IPS-18a (cell line): ENCODE data around the gene BCAS4.

Experiments used
- H3K27ac ChIP-seq: one replicate; pipeline ENCODE4 v1.5.1; 2013; ENCODE audit warnings: low read length
- H3K27me3 ChIP-seq: one replicate; pipeline ENCODE4 v1.6.1; 2013; ENCODE audit warnings: mild to moderate bottlenecking, low read length; ENCODE audit not compliant: control insufficient read depth, insufficient read depth
- H3K36me3 ChIP-seq: one replicate; pipeline ENCODE4 v1.6.1; 2013; ENCODE audit warnings: low read depth, low read length; ENCODE audit not compliant: control insufficient read depth
- H3K4me1 ChIP-seq: one replicate; pipeline ENCODE4 v1.6.1; 2013; ENCODE audit warnings: low read depth, low read length; ENCODE audit not compliant: control insufficient read depth
- H3K4me3 ChIP-seq: one replicate; pipeline ENCODE4 v1.5.1; 2013; ENCODE audit warnings: low read length
- H3K9ac ChIP-seq: one replicate; pipeline ENCODE4 v1.6.1; 2013; ENCODE audit warnings: mild to moderate bottlenecking, low read length, moderate library complexity
- H3K9me3 ChIP-seq: one replicate; pipeline ENCODE4 v1.6.1; 2013; ENCODE audit warnings: low read depth, low read length; ENCODE audit not compliant: control insufficient read depth

The BCAS4 gene

GRCh38 chr20:50854506-50855249 is 59.8 kb downstream of the BCAS4 start:
- H3K27ac ChIP-seq: no peak overlapping the region
- no peaks in the 10 kb centered on the region for H3K9me3 ChIP-seq
- H3K4me1 ChIP-seq: peaks cover 5% of the 10 kb centered on the region
- no peaks in the 10 kb centered on the region for H3K36me3 ChIP-seq
- no peak overlapping the region for H3K4me3 ChIP-seq
- H3K9ac ChIP-seq: no peak overlapping the region
- H3K27me3 ChIP-seq: no peaks in the 10 kb centered on the region

DNA sequence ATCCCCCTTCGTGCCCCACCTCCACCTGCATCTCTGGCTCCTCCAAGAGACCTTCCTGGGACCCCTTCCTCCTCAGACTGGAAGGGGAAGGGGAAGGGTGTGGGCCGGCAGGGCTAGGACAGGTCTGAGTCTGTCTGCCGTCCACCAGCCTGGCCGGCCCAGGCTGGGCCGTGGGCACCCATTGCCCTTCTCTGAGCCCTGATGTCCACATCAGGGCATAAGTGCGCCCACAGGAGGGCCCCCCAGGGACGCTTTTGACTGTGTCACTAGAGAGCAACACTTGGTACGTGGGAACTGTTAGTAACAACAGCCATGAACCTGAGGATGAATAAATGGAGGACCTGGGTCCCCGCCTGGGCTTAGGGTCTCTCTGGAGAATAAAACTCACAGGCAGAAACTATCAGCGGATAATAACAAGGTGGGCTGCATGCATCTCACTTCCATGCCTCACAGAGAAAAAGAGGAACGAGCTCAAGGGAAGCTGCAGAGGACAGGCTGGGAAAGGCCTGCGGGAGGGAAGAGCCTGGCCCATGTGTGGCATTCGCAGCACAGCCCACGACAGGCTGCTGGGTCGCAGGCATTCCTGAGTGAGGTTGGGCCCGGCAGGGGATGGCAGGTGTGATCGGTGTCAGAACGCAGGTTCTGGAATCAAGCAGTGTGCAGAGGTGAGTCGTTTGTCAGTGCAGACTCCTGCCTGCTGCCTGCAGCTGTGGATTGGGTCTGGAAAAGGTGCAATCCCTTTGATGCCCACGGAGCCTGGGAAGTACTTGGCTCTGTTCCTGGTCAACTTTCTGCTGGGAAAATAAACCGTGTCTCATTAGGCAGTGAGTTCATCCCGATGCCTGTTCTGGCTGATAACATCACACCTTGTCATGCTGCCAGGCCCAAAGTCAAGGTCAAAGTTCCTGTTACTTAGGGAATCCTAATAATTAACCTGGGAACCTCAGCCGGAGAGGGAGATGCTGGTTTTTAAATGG is 60.9 kb downstream of the BCAS4 start:
- Histone ChIP-seq H3K4me1 (peaks cover 5% of the 10 kb centered on the region), H3K4me3 (no peak overlapping the region), H3K36me3 (no peaks in the 10 kb centered on the region), H3K9ac (no peak overlapping the region), H3K27me3 (no peaks in the 10 kb centered on the region), H3K9me3 (no peaks in the 10 kb centered on the region), H3K27ac (no peak overlapping the region)

GRCh38 chr20:50856475-50857041 is 61.7 kb downstream of the BCAS4 start:
- H3K36me3 ChIP-seq: no peaks in the 10 kb centered on the region
- peaks cover 5% of the 10 kb centered on the region for H3K4me1 ChIP-seq
- H3K27me3 ChIP-seq: no peaks in the 10 kb centered on the region
- no peaks in the 10 kb centered on the region for H3K9me3 ChIP-seq
- H3K9ac ChIP-seq: no peak overlapping the region
- H3K4me3 ChIP-seq: no peak overlapping the region
- no peak overlapping the region for H3K27ac ChIP-seq

DNA sequence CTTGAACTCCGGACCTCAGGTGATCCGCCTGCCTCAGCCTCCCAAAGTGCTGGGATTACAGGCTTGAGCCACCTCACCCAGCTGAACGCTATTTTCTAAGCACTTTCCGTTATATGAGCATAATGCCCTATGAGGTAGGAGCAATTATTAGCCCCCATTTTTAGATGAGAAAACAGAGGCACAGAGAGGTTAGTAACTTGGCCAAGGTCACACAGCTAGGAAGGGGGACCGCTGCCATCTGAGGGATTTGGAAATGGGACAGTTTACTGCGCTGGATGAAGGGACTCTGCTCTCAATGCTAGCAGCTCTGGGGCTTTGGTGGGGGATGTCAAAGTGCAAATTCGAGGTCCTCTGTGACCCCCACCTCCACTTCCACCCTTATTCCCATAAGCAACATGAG is 62.5 kb downstream of the BCAS4 start:
- H3K4me1 ChIP-seq: no peaks in the 10 kb centered on the region
- no peaks in the 10 kb centered on the region for H3K27me3 ChIP-seq
- no peak overlapping the region for H3K9ac ChIP-seq
- no peaks in the 10 kb centered on the region for H3K36me3 ChIP-seq
- no peak overlapping the region for H3K27ac ChIP-seq
- no peak overlapping the region for H3K4me3 ChIP-seq
- H3K9me3 ChIP-seq: no peaks in the 10 kb centered on the region

DNA sequence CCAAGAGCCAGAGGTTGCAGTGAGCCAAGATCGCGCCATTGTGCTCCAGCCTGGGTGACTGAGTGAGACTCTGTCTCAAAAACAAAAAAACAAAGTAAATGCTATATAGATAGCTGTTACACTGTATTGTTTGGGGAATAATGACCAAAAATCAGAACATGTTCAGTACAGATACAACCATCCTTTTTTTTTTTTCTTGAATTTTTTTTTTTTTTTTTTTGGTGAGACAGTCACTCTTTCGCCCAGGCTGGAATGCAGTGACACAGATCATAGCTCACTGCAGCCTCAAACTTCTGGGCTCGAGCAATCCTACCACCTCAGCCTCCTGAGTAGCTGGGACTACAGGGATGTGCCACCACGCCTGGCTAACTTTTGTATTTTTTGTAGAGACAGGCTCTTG is 63.7 kb downstream of the BCAS4 start:
- Histone ChIP-seq H3K36me3 (no peaks in the 10 kb centered on the region), H3K27ac (no peak overlapping the region), H3K9me3 (no peaks in the 10 kb centered on the region), H3K4me1 (no peaks in the 10 kb centered on the region), H3K27me3 (no peaks in the 10 kb centered on the region), H3K4me3 (no peak overlapping the region), H3K9ac (no peak overlapping the region)

DNA sequence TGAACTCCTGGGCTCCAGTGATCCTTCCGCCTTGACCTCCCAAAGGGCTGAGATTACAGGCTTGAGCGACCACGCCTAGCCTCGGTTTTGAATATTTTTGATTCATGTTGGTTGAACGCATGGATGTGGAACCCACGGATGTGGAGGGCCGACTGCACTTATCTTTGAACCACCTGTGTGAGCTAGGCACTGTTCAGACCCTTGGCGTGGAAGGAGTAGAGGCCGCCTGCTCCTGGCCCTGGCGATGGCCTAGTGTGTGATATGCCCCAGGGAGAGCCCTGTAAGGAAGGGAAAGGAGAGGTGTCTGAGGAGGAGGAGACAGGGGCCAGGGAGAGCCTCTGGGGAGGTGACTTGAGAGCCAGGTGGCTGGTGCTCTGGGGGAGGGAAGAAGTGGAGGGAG is 64.3 kb downstream of the BCAS4 start:
- Histone ChIP-seq H3K9me3 (no peaks in the 10 kb centered on the region), H3K36me3 (no peaks in the 10 kb centered on the region), H3K4me1 (peaks cover 3% of the 10 kb centered on the region), H3K27ac (no peak overlapping the region), H3K4me3 (no peak overlapping the region), H3K9ac (no peak overlapping the region), H3K27me3 (no peaks in the 10 kb centered on the region)

DNA sequence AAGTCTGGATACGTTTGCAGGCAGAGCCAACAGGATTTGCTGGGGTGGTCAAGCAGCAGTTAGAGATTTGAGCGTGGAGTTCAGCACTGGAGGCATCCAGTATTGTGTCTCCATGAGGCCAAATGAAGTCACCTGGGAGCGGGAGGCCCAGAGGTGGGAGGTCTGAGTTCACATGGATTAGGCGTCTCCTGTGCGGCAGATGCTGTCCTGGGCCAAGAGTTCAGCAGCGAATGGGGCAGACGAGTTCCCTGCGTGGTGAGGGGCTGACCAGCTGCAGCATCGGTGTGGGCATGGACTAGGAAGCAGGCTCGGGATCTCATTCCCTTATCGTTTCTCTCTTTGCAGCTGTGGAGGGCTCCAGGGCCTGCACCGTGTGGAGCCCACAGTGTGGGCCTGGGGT is 66.2 kb downstream of the BCAS4 start:
- no peaks in the 10 kb centered on the region for H3K9me3 ChIP-seq

GRCh38 chr20:50862546-50862945 is 67.7 kb downstream of the BCAS4 start:
- peaks cover 4% of the 10 kb centered on the region for H3K4me1 ChIP-seq
- no peaks in the 10 kb centered on the region for H3K27me3 ChIP-seq
- H3K36me3 ChIP-seq: no peaks in the 10 kb centered on the region
- H3K27ac ChIP-seq: no peak overlapping the region
- H3K9me3 ChIP-seq: no peaks in the 10 kb centered on the region
- H3K9ac ChIP-seq: no peak overlapping the region
- no peak overlapping the region for H3K4me3 ChIP-seq

More for the DNA sequence above, 66.2 kb downstream of the BCAS4 start:
- no peaks in the 10 kb centered on the region for H3K27me3 ChIP-seq
- no peak overlapping the region for H3K4me3 ChIP-seq
- H3K36me3 ChIP-seq: no peaks in the 10 kb centered on the region
- H3K4me1 ChIP-seq: peaks cover 4% of the 10 kb centered on the region
- no peak overlapping the region for H3K27ac ChIP-seq
- no peak overlapping the region for H3K9ac ChIP-seq

DNA sequence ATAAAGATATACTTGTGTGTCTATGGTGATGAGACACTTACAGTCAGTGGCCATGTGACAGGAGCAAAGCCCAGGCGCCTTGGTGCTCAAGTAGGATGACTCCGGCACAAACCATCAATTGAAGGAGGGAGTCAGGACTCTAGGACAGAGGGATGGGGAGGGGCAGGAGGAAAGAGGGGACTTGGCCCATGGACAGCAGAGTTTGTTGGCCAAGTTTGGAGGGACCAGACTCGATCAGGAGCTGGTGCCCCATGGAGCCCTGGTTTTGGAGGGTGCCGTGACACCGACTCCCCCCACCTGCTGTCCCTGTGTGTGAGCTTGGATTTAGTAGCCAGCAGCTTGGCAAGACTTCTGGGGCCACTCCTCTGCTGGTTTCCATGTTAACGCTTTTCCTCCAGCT is 70.3 kb downstream of the BCAS4 start:
- H3K9me3 ChIP-seq: no peaks in the 10 kb centered on the region
- no peak overlapping the region for H3K27ac ChIP-seq
- no peak overlapping the region for H3K9ac ChIP-seq
- H3K27me3 ChIP-seq: no peaks in the 10 kb centered on the region
- no peak overlapping the region for H3K4me3 ChIP-seq
- no peaks in the 10 kb centered on the region for H3K36me3 ChIP-seq
- H3K4me1 ChIP-seq: peaks cover 7% of the 10 kb centered on the region

GRCh38 chr20:50865591-50865990 is 70.7 kb downstream of the BCAS4 start:
- Histone ChIP-seq H3K4me3 (no peak overlapping the region), H3K9me3 (no peaks in the 10 kb centered on the region), H3K4me1 (peaks cover 12% of the 10 kb centered on the region), H3K9ac (no peak overlapping the region), H3K27me3 (no peaks in the 10 kb centered on the region), H3K36me3 (no peaks in the 10 kb centered on the region), H3K27ac (no peak overlapping the region)

DNA sequence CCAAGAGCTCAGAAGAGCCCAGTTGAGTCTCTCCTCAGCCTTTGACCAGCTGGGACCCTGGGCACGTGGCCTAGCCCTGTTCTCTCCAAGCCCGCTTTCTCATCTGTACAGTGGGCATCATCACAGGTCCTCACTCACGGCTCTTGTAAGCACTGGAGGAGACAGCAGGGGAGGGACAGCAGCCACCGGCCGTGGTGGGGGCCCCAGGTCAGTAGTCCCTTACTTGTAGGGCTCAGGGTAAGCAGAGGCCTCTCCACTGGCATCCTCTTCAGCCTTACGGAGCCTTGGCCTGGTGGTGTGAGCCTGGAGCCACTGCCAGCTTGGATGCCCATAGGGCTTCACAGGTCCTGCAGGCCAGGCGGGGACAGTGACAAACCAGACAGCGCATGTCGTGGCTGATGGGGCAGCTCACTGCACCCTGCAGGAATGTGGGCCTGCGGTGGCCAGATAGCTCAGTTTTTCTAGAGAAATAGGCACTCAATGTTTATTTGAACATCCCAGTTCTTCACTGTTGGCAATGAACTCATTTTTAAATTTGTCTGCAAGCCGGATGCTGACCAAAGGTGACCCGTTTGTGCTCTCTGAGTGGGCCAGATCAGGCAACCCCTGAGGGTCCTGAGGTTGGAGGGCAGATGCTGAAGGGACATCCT is 71.3 kb downstream of the BCAS4 start:
- no peak overlapping the region for H3K9ac ChIP-seq
- no peaks in the 10 kb centered on the region for H3K9me3 ChIP-seq
- no peaks in the 10 kb centered on the region for H3K36me3 ChIP-seq
- H3K27ac ChIP-seq: no peak overlapping the region
- peaks cover 14% of the 10 kb centered on the region for H3K4me1 ChIP-seq
- no peaks in the 10 kb centered on the region for H3K27me3 ChIP-seq
- no peak overlapping the region for H3K4me3 ChIP-seq
